Colonic mucosa (tissue), 4 donors: Measurements from ENCODE around the gene MDM2. TPM values are rescaled to one million over a fixed set of nuclear protein-coding genes. Genes with fewer than 3 reads are reported as not detected.

Experiments used
- DNase-seq: peaks from one replicate; pipeline ENCODE4 v3.0.0-alpha.2; 2020
- H3K27ac ChIP-seq: fragments of 200-600 bp; one replicate; pipeline ENCODE4 v1.8.0; 2021
- H3K27me3 ChIP-seq: fragments of 200-600 bp; one replicate; pipeline ENCODE4 v1.8.0; 2021
- H3K36me3 ChIP-seq: fragments of 200-600 bp; one replicate; pipeline ENCODE4 v1.8.0; 2021
- H3K4me1 ChIP-seq: fragments of 200-600 bp; one replicate; pipeline ENCODE4 v1.8.0; 2021; ENCODE audit warnings: mild to moderate bottlenecking
- H3K4me3 ChIP-seq: fragments of 200-600 bp; one replicate; pipeline ENCODE4 v1.8.0; 2021
- H3K9ac ChIP-seq, 2 donors: one replicate each; pipeline ENCODE4 v1.7.0; 2013; ENCODE audit warnings: control low read depth in 2 of 2, low read depth in 2 of 2, low read length in 2 of 2
- H3K9me3 ChIP-seq: fragments of 200-600 bp; one replicate; pipeline ENCODE4 v1.8.0; 2021
- intact Hi-C: fragments of 100-400 bp; cut with DNase I; formaldehyde crosslinking; loops from one replicate; pipeline ENCODE4 v1.14.1; 2022
- total RNA-seq, 2 donors: library from RNA; stranded (reverse); fragmentation: NEBNext Ultra II Directional in 1 of 2; extraction: Animal tissue kit (Norgen Biotek cat#: 25700) in 1 of 2; gene quantifications; one replicate each; pipeline ENCODE4 v1.2.1, GENCODE V29; 2021
- TF ChIP-seq, protein P1 (sequence below): fragments of 200-600 bp; IDR thresholded peaks from one replicate; pipeline ENCODE4 v1.8.0; 2022; ENCODE audit warnings: antibody characterized with exemption, mild to moderate bottlenecking
- donor health status: healthy.
- donor health status: DM: no; HTN: no; CAD: no.
- donor health status: DM: no; HTN: no; CAD: no.

The MDM2 gene
- total RNA-seq, 2 donors from 2014 or later = 94.8 to 107 TPM

GRCh38 chr12:68886636-68887572 lies 78.9 kb downstream of the MDM2 start:
- TF ChIP-seq, protein P1, sequence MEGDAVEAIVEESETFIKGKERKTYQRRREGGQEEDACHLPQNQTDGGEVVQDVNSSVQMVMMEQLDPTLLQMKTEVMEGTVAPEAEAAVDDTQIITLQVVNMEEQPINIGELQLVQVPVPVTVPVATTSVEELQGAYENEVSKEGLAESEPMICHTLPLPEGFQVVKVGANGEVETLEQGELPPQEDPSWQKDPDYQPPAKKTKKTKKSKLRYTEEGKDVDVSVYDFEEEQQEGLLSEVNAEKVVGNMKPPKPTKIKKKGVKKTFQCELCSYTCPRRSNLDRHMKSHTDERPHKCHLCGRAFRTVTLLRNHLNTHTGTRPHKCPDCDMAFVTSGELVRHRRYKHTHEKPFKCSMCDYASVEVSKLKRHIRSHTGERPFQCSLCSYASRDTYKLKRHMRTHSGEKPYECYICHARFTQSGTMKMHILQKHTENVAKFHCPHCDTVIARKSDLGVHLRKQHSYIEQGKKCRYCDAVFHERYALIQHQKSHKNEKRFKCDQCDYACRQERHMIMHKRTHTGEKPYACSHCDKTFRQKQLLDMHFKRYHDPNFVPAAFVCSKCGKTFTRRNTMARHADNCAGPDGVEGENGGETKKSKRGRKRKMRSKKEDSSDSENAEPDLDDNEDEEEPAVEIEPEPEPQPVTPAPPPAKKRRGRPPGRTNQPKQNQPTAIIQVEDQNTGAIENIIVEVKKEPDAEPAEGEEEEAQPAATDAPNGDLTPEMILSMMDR = no peak
- no peaks in the 10 kb centered on the region for H3K9me3 ChIP-seq
- no peaks in the 10 kb centered on the region for H3K27me3 ChIP-seq
- H3K36me3 ChIP-seq = no peaks in the 10 kb centered on the region
- intact Hi-C loops = no loop called here
- no peak overlapping the region for H3K27ac ChIP-seq
- H3K9ac ChIP-seq = no peak overlapping the region
- H3K4me3 ChIP-seq = no peak overlapping the region
- no peak for DNase-seq
- H3K4me1 ChIP-seq = no peaks in the 10 kb centered on the region

DNA sequence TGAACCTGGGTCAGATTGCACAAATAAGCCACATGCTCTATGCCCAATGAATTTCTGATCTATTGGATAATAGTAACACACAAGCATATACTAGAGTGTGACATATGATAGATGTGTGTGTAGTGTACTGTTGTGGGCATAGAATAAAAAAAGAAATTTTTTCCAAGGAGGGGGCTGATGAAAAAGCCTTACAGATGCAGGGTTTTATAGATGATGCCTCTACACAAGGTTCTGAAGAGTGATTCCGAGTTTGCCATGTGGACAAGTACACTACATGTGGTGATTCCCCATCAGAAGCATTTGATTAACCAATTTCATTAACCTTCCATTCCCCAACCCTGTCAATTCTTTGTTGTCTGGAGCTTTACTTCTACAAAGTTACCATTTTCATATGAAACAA lies 79.7 kb downstream of the MDM2 start:
- no peak overlapping the region for H3K4me3 ChIP-seq
- no peaks in the 10 kb centered on the region for H3K27me3 ChIP-seq
- H3K9ac ChIP-seq = no peak overlapping the region
- TF ChIP-seq, protein P1 = no peak
- H3K9me3 ChIP-seq = no peaks in the 10 kb centered on the region
- intact Hi-C loops = no loop called here
- no peak overlapping the region for H3K27ac ChIP-seq
- H3K36me3 ChIP-seq = no peaks in the 10 kb centered on the region
- no peak for DNase-seq
- H3K4me1 ChIP-seq = no peaks in the 10 kb centered on the region

DNA sequence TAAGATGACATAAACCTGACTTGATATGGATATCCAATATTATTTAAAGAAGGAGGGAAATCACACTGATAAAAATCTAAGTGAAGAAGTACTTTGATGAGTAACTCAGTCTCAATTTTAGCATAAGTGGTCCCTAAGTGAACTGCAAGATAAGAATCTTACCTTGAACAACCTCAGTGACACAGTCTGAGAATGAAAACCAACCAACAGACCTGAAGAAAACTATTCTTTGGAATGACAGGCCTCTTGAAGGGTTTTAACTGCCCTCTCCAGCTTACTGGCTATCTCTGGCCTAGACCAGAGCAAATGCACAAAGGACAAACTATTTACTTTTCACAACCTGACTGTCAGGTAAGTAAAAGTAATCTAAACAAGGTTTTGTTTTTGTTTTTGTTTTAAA lies 80.3 kb downstream of the MDM2 start:
- Histone ChIP-seq H3K9ac (no peak overlapping the region), H3K4me1 (no peaks in the 10 kb centered on the region), H3K9me3 (no peaks in the 10 kb centered on the region), H3K4me3 (no peak overlapping the region), H3K36me3 (no peaks in the 10 kb centered on the region), H3K27ac (no peak overlapping the region), H3K27me3 (no peaks in the 10 kb centered on the region)
- intact Hi-C loops = no loop called here
- no peak for DNase-seq
- TF ChIP-seq, protein P1 = no peak

- no peaks in the 10 kb centered on the region for H3K9me3 ChIP-seq
- TF ChIP-seq, protein P1 = no peak
- intact Hi-C loops = loop anchor here (10.0 kb wide), 1 partner anchor 184 kb away; no protein-coding TSS in a partner anchor
- no peaks in the 10 kb centered on the region for H3K36me3 ChIP-seq
- H3K4me1 ChIP-seq = no peaks in the 10 kb centered on the region
- DNase-seq = no peak
- H3K4me3 ChIP-seq = no peak overlapping the region
- H3K27me3 ChIP-seq = no peaks in the 10 kb centered on the region
- no peak overlapping the region for H3K27ac ChIP-seq
- no peak overlapping the region for H3K9ac ChIP-seq
Observed at GRCh38 chr12:68890701-68891113, 82.7 kb downstream of the MDM2 start.

DNA sequence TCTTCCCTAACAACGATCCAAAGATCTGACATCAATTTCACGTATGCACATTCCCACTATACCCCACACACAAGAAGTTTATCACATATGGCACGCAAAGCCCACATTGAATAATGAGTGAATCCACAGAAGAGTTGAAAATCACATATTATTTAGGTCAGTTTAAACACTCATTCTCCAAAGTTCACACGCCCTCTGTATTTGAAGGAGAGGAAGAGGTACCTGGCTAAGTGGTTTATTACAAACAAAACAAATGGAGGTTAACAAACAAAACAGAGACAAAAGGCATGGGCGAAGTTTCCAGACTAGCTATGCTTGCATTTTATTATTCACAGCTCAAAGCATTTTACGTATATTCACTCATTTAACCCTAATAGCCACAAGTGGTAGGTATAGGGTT lies 83.2 kb downstream of the MDM2 start:
- Histone ChIP-seq H3K4me3 (no peak overlapping the region), H3K4me1 (no peaks in the 10 kb centered on the region), H3K9me3 (no peaks in the 10 kb centered on the region), H3K27ac (no peak overlapping the region), H3K27me3 (no peaks in the 10 kb centered on the region), H3K36me3 (no peaks in the 10 kb centered on the region), H3K9ac (no peak overlapping the region)
- intact Hi-C loops = loop anchor here (10.0 kb wide), 1 partner anchor 184 kb away; no protein-coding TSS in a partner anchor
- no peak for DNase-seq
- TF ChIP-seq, protein P1 = no peak
